ENCODE results near the gene TUBB3.

GRCh38 chr16:89925596-89926079 lies 2.5 kb downstream of the TUBB3 start:
- TF ChIP-seq CTCF (IDR thresholded peaks at IDR 0.05) (no peak), ZFX (IDR thresholded peaks at IDR 0.05; ENCODE audit: borderline replicate concordance) (no peak)

Data from 22Rv1 (cell line).